ENCODE results near the gene PKD2L1. TPM values are rescaled to one million over a fixed set of nuclear protein-coding genes. Genes with fewer than 3 reads are reported as not detected.
"Not testable (repeated sequence)": the region's sequence is repeated elsewhere in the genome, so short reads cannot be mapped to it uniquely, and the experiment has no call there.

The PKD2L1 gene
- total and polyA plus RNA-seq, 8 donors = 0.11 to 0.54 TPM; not detected in 6

GRCh38 chr10:100304414-100304813 lies 25.6 kb downstream of the PKD2L1 start:
- Histone ChIP-seq H3K27ac (no peak overlapping the region), H3K36me3 (no peaks in the 10 kb centered on the region), H3K4me3 (no peak overlapping the region), H3K9me3 (no peaks in the 10 kb centered on the region), H3K4me1 (no peaks in the 10 kb centered on the region), H3K27me3 (peaks cover 0 to 9% (median 3%) of the 10 kb centered on the region in 4 donors)
- DNase-seq (no peak), FAIRE-seq (no peak), ATAC-seq (no peak)
- 62 to 75% methylated on average over 3 of the region's 3 CpGs for WGBS, 2 donors
- intact Hi-C loops (cut with DNase I) = no loop called here
- TF ChIP-seq CTCF (IDR thresholded peaks at IDR 0.05) = no peak

GRCh38 chr10:100303724-100304319 lies 26.2 kb downstream of the PKD2L1 start:
- intact Hi-C loops (cut with DNase I) = no loop called here
- no peak overlapping the region for H3K27ac ChIP-seq
- TF ChIP-seq CTCF (IDR thresholded peaks at IDR 0.05) = peak; percentile 20 to 52 (median 38)
- no peaks in the 10 kb centered on the region for H3K36me3 ChIP-seq
- no peaks in the 10 kb centered on the region for H3K4me1 ChIP-seq
- WGBS, 2 donors = 16 to 20% methylated on average over 7 of the region's 7 CpGs
- no peak overlapping the region for H3K4me3 ChIP-seq
- DNase-seq = no peak
- FAIRE-seq = no peak
- no peaks in the 10 kb centered on the region for H3K9me3 ChIP-seq
- ATAC-seq = peak in 3 of 4 donors; percentile 65 to 70 (median 68)
- H3K27me3 ChIP-seq = peaks cover 0 to 9% (median 3%) of the 10 kb centered on the region in 4 donors

GRCh38 chr10:100301123-100301522 lies 28.9 kb downstream of the PKD2L1 start:
- H3K27me3 ChIP-seq; DNase-seq; ATAC-seq; H3K4me3 ChIP-seq; H3K4me1 ChIP-seq; intact Hi-C loops (cut with DNase I); H3K36me3 ChIP-seq; H3K27ac ChIP-seq; FAIRE-seq; H3K9me3 ChIP-seq: not testable (repeated sequence)
- WGBS, 2 donors = 29 to 38% methylated on average over 5 of the region's 5 CpGs

GRCh38 chr10:100297242-100297641 lies 32.8 kb downstream of the PKD2L1 start:
- ATAC-seq (no peak), DNase-seq (no peak), FAIRE-seq (no peak)
- H3K36me3 ChIP-seq = no peaks in the 10 kb centered on the region
- H3K9me3 ChIP-seq = no peaks in the 10 kb centered on the region
- intact Hi-C loops (cut with DNase I) = no loop called here
- no peak overlapping the region for H3K27ac ChIP-seq
- no peak for TF ChIP-seq CTCF (IDR thresholded peaks at IDR 0.05)
- WGBS, 2 donors = 51 to 60% methylated on average over 9 of the region's 9 CpGs
- H3K27me3 ChIP-seq = no peaks in the 10 kb centered on the region
- H3K4me1 ChIP-seq = no peaks in the 10 kb centered on the region
- H3K4me3 ChIP-seq = no peak overlapping the region

GRCh38 chr10:100293066-100293465 lies 37.0 kb downstream of the PKD2L1 start:
- no peaks in the 10 kb centered on the region for H3K27me3 ChIP-seq
- H3K36me3 ChIP-seq = no peaks in the 10 kb centered on the region
- FAIRE-seq (no peak), DNase-seq (no peak), ATAC-seq (no peak)
- H3K27ac ChIP-seq = no peak overlapping the region
- no peak for TF ChIP-seq CTCF (IDR thresholded peaks at IDR 0.05)
- intact Hi-C loops (cut with DNase I) = no loop called here
- H3K4me3 ChIP-seq = no peak overlapping the region
- H3K9me3 ChIP-seq = no peaks in the 10 kb centered on the region
- H3K4me1 ChIP-seq = no peaks in the 10 kb centered on the region

GRCh38 chr10:100292300-100292699 lies 37.7 kb downstream of the PKD2L1 start:
- H3K4me3 ChIP-seq; H3K27me3 ChIP-seq; DNase-seq; H3K9me3 ChIP-seq; intact Hi-C loops (cut with DNase I); H3K27ac ChIP-seq; H3K36me3 ChIP-seq; FAIRE-seq; H3K4me1 ChIP-seq: not testable (repeated sequence)
- 40 to 51% methylated on average over 4 of the region's 4 CpGs for WGBS, 2 donors
- ATAC-seq = peak in 2 of 4 donors; percentile 60 to 61

All from pancreas (tissue), 10 donors.